Loucy (cell line): Measurements from ENCODE around the gene COL17A1.

Experiments used
- H2AFZ ChIP-seq: fragments of 200-600 bp; sonication (generic); 2 replicates; pipeline ENCODE4 v1.6.0; 2016; ENCODE audit warnings: antibody characterized with exemption, mild to moderate bottlenecking, low read length, moderate library complexity
- H3F3A ChIP-seq: fragments of 200-600 bp; 2 replicates; pipeline ENCODE4 v1.6.0; 2016; ENCODE audit warnings: antibody characterized with exemption, low read depth, mild to moderate bottlenecking
- H3K27me3 ChIP-seq: fragments of 200-600 bp; sonication (generic); 2 replicates; pipeline ENCODE4 v1.6.1; 2014; ENCODE audit warnings: low read length, mild to moderate bottlenecking; ENCODE audit not compliant: insufficient read depth, poor library complexity, severe bottlenecking
- H3K36me3 ChIP-seq: fragments of 200-600 bp; sonication (generic); 2 replicates; pipeline ENCODE4 v1.6.1; 2016; ENCODE audit warnings: low read length; ENCODE audit not compliant: insufficient read depth
- H3K4me1 ChIP-seq: fragments of 200-600 bp; sonication (generic); 2 replicates; pipeline ENCODE4 v1.5.1; 2014; ENCODE audit warnings: low read length, mild to moderate bottlenecking; ENCODE audit not compliant: insufficient read depth, poor library complexity, severe bottlenecking
- H3K4me2 ChIP-seq: fragments of 200-600 bp; sonication (generic); 2 replicates; pipeline ENCODE4 v1.6.0; 2014; ENCODE audit warnings: antibody characterized with exemption, low read length, low read depth, mild to moderate bottlenecking; ENCODE audit not compliant: poor library complexity, severe bottlenecking
- H3K4me3 ChIP-seq: fragments of 200-600 bp; sonication (generic); 2 replicates; pipeline ENCODE4 v1.5.1; 2014; ENCODE audit warnings: low read length, mild to moderate bottlenecking, mixed read lengths; ENCODE audit not compliant: poor library complexity, severe bottlenecking
- H3K79me2 ChIP-seq: fragments of 200-600 bp; sonication (generic); 2 replicates; pipeline ENCODE4 v1.6.1; 2014; ENCODE audit warnings: low read length; ENCODE audit not compliant: insufficient read depth
- H3K9ac ChIP-seq: fragments of 200-600 bp; sonication (generic); 2 replicates; pipeline ENCODE4 v1.6.0; 2014; ENCODE audit warnings: mild to moderate bottlenecking, low read depth, low read length, moderate library complexity; ENCODE audit not compliant: poor library complexity, severe bottlenecking
- H3K9me2 ChIP-seq: fragments of 200-600 bp; sonication (generic); replicated peaks from 2 replicates; pipeline ENCODE4 v1.6.1; 2016; ENCODE audit warnings: low read depth, low read length, mixed read lengths
- H3K9me3 ChIP-seq: fragments of 200-600 bp; sonication (generic); 2 replicates; pipeline ENCODE4 v1.6.1; 2014; ENCODE audit warnings: mild to moderate bottlenecking, antibody characterized with exemption, low read length, low read depth; ENCODE audit not compliant: insufficient read depth
- H4K20me1 ChIP-seq: fragments of 200-600 bp; sonication (generic); 2 replicates; pipeline ENCODE4 v1.6.0; 2014; ENCODE audit warnings: antibody characterized with exemption, low read length, mild to moderate bottlenecking; ENCODE audit not compliant: insufficient read depth, poor library complexity, severe bottlenecking
- EZH2phosphoT487 ChIP-seq: fragments of 200-600 bp; IDR thresholded peaks from 2 replicates; pipeline ENCODE4 v1.6.1; 2018; ENCODE audit warnings: antibody characterized with exemption, mild to moderate bottlenecking, moderate library complexity, borderline replicate concordance
- TF ChIP-seq, protein P1 (sequence below): fragments of 200-600 bp; sonication (generic); conservative IDR thresholded peaks from 2 replicates; pipeline ENCODE4 v1.5.1; 2014; ENCODE audit warnings: mild to moderate bottlenecking, antibody characterized with exemption, low read length

Gene COL17A1

DNA sequence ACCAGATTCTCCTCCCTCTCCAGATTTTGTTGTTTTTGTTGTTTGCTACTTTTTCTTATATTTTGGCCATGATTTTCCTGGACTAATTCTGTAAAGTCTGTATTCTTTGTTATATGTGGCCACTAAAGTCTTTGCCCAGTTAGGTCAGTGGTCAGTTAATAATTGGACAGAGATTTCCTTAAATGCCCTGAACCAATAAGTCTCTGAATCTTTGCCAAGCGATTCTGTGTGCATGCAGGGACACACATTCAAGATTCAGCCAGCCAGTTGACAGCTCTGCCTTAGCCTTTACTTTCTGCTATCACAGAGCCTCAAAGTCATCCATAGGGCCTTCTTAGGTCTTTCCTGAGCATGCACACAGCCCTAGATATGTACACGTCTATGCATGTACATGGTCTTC, 11.0 kb upstream of the COL17A1 start:
- Histone ChIP-seq H3K9me2 (no peaks in the 10 kb centered on the region), H3K4me3 (no peak overlapping the region), H3K4me1 (no peaks in the 10 kb centered on the region), H4K20me1 (no peaks in the 10 kb centered on the region), H2AFZ (no peak overlapping the region), H3K9me3 (peaks cover 12% of the 10 kb centered on the region; the same call in 1 of the 2 replicates), H3K27me3 (no peaks in the 10 kb centered on the region), H3K4me2 (no peak overlapping the region), H3K79me2 (no peaks in the 10 kb centered on the region), H3K9ac (no peak overlapping the region), H3K36me3 (no peaks in the 10 kb centered on the region), H3F3A (no peaks in the 10 kb centered on the region)
- no peak for TF ChIP-seq EZH2phosphoT487
- TF ChIP-seq, protein P1, sequence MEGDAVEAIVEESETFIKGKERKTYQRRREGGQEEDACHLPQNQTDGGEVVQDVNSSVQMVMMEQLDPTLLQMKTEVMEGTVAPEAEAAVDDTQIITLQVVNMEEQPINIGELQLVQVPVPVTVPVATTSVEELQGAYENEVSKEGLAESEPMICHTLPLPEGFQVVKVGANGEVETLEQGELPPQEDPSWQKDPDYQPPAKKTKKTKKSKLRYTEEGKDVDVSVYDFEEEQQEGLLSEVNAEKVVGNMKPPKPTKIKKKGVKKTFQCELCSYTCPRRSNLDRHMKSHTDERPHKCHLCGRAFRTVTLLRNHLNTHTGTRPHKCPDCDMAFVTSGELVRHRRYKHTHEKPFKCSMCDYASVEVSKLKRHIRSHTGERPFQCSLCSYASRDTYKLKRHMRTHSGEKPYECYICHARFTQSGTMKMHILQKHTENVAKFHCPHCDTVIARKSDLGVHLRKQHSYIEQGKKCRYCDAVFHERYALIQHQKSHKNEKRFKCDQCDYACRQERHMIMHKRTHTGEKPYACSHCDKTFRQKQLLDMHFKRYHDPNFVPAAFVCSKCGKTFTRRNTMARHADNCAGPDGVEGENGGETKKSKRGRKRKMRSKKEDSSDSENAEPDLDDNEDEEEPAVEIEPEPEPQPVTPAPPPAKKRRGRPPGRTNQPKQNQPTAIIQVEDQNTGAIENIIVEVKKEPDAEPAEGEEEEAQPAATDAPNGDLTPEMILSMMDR, result no peak

GRCh38 chr10:104092749-104093148, 7.1 kb upstream of the COL17A1 start:
- H2AFZ ChIP-seq, result no peak overlapping the region
- H3K4me3 ChIP-seq, result no peak overlapping the region
- H3F3A ChIP-seq, result no peaks in the 10 kb centered on the region
- no peaks in the 10 kb centered on the region for H3K79me2 ChIP-seq
- peaks cover 12% of the 10 kb centered on the region; the same call in 1 of the 2 replicates for H3K9me3 ChIP-seq
- TF ChIP-seq, protein P1, result no peak
- TF ChIP-seq EZH2phosphoT487, result no peak
- no peaks in the 10 kb centered on the region for H3K9me2 ChIP-seq
- H3K4me1 ChIP-seq, result no peaks in the 10 kb centered on the region
- no peaks in the 10 kb centered on the region for H3K36me3 ChIP-seq
- H4K20me1 ChIP-seq, result no peaks in the 10 kb centered on the region
- H3K9ac ChIP-seq, result no peak overlapping the region
- no peaks in the 10 kb centered on the region for H3K27me3 ChIP-seq
- no peak overlapping the region for H3K4me2 ChIP-seq

DNA sequence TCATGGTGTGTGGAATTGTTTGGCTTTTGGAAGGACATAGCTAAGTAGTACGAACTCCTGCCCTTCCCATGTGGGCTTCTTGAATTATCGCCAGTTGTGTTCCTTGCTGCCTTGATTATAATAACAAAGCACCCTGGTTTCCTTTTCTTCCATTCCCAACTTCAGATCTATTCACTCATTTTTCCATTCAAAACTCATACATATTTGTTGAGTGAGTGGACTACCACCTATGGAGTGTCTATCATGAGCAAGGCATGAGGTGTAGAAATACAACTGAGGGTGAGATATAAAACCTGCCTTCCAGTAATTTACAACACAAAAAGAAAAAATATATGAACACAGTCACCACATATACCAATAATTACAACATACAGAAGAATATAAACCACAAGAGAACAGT, 4.9 kb upstream of the COL17A1 start:
- H3K4me2 ChIP-seq, result no peak overlapping the region
- no peaks in the 10 kb centered on the region for H4K20me1 ChIP-seq
- H3K9me3 ChIP-seq, result no peaks in the 10 kb centered on the region
- H3K79me2 ChIP-seq, result no peaks in the 10 kb centered on the region
- no peaks in the 10 kb centered on the region for H3K36me3 ChIP-seq
- H3K27me3 ChIP-seq, result no peaks in the 10 kb centered on the region
- no peak overlapping the region for H3K9ac ChIP-seq
- H3F3A ChIP-seq, result no peaks in the 10 kb centered on the region
- H3K4me1 ChIP-seq, result peaks cover 9% of the 10 kb centered on the region
- 0 out of 2 replicates have a peak overlapping the region, but pooled peaks have one; percentile 39 for H2AFZ ChIP-seq
- no peak overlapping the region for H3K4me3 ChIP-seq
- H3K9me2 ChIP-seq, result no peaks in the 10 kb centered on the region
- TF ChIP-seq EZH2phosphoT487, result no peak
- TF ChIP-seq, protein P1, result no peak
